ENCODE measurements around the gene TBC1D10B. TPM values are rescaled to one million over a fixed set of nuclear protein-coding genes. Genes with fewer than 3 reads are reported as not detected.

The TBC1D10B gene
- total RNA-seq, 1 experiment from 2014 or later = 31.2 TPM

DNA sequence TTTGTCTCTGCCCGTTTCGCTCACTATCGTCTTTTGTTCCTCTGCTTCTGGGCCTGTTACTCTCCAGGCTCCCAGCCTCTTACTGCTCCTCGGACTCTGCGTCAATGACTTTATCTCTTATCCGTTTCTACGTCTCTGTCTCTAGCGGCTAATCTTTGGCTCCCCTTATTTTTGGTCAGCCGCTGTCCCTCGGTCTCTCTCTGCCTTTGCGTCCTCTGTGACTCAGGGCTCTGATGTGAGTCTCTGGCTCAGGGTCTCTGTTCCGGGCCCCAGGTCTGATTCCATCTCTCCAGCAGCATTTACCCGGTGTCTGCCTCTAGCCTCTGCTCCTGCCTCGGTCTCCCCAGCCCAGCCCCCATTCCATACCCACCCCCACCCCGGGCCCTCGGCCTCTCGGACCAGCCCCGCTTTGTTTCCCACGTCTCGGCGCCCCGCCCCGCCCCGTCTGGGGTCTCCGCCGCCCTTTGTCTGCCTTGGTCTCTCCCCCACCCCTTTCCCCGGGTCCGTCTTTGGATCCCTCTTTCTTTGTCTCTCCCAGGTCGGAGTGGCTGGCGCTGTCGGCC lies 24.4 kb upstream of the TBC1D10B start:
- Histone ChIP-seq H3K4me2 (ENCODE audit: low read depth, low read length, poor library complexity, severe bottlenecking) (peak overlapping the region; percentile 92), H2AFZ (ENCODE audit: low read length) (peak overlapping the region; percentile 83; the same call in 1 of the 2 replicates), H3K9ac (ENCODE audit: low read length) (peak overlapping the region; percentile 98), H4K20me1 (ENCODE audit: insufficient read depth, low read depth, low read length) (peaks cover 4% of the 10 kb centered on the region; the same call in 1 of the 2 replicates), H3K4me1 (ENCODE audit: low read length) (peaks cover 20% of the 10 kb centered on the region), H3K36me3 (ENCODE audit: insufficient read depth, low read length) (peaks cover 6% of the 10 kb centered on the region), H3K27ac (ENCODE audit: low read length) (no peak overlapping the region), H3K9me3 (ENCODE audit: low read length) (no peaks in the 10 kb centered on the region), H3K79me2 (ENCODE audit: low read length) (peaks cover 18% of the 10 kb centered on the region), H3K9me2 (replicated peaks; ENCODE audit: insufficient read depth, low read length) (no peaks in the 10 kb centered on the region), H3K4me3 (ENCODE audit: low read length) (peak overlapping the region; percentile 79), H3K27me3 (ENCODE audit: low read length) (no peaks in the 10 kb centered on the region)
- no peak for DNase-seq

DNA sequence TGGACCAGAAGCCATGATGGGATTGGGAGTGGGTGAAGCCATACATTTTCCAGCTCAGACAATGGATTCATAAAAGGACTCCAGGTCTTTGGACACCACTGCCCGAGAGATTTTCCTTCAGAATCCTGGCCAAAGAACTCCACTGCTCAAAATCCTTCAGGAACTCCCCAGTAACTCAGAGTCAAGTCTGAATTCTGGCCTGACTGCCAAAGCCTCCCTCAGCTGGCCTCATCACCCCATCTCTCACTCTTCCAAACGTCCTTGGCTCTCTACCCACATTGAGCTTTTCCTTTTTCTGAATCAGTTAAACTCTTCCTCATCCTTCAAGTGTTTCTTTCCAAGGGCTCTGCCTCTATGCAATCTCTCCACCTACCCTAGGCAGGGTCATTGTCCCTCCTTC lies 13.2 kb upstream of the TBC1D10B start:
- Histone ChIP-seq H3K9ac (ENCODE audit: low read length) (no peak overlapping the region), H3K79me2 (ENCODE audit: low read length) (peaks cover 22% of the 10 kb centered on the region), H3K4me1 (ENCODE audit: low read length) (peaks cover 39% of the 10 kb centered on the region), H3K9me2 (replicated peaks; ENCODE audit: insufficient read depth, low read length) (no peaks in the 10 kb centered on the region), H2AFZ (ENCODE audit: low read length) (no peak overlapping the region), H3K27ac (ENCODE audit: low read length) (no peak overlapping the region), H3K4me3 (ENCODE audit: low read length) (no peak overlapping the region), H3K27me3 (ENCODE audit: low read length) (no peaks in the 10 kb centered on the region), H3K9me3 (ENCODE audit: low read length) (no peaks in the 10 kb centered on the region), H4K20me1 (ENCODE audit: insufficient read depth, low read depth, low read length) (0 out of 2 replicates have a peak, but pooled peaks cover 4% of the 10 kb centered on the region), H3K4me2 (ENCODE audit: low read depth, low read length, poor library complexity, severe bottlenecking) (no peak overlapping the region), H3K36me3 (ENCODE audit: insufficient read depth, low read length) (no peaks in the 10 kb centered on the region)
- DNase-seq = peak; percentile 35

DNA sequence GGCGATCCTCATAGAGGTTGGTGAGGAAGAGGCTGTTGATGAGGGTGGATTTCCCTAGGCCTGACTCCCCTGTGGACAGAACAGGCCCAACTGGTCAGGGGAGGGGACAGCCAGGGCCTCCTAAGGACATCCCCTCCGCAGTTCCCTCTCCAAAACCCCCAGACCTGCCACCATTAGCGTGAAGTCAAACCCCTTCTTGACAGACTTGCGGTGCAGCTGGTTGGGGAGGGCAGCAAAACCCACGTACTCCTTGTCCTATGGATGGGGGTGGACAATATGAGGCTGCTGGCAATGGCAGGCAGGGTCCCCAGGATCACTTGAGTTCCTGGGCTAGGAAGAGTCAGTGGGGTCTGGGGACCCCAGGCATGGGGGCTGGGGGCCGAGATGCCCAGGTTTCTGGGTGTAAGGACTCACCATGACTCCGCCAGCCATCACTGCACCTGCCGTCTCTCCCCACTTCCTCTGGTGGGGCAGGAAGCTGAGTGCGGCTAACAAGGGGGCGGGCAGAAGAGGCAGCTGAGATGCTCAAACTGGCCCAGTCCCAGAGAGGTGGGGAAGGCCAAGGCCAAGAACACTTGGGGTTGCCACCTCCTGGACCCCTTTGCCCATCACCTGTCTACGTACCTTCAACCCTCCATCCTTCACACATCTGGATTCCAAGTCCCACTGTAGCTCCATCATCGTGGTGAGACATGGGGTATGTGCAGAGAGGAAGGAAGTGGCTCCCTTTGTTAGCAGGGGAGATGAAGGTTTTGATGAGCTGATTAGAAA lies 12.0 kb upstream of the TBC1D10B start, which contains the start of gene SEPTIN1:
Gene SEPTIN1, minus strand, starts transcription at position 451 of the 771 bp plus-strand sequence. Its CDS starts 19 bp downstream, at position 432.
- H3K4me2 ChIP-seq (ENCODE audit: low read depth, low read length, poor library complexity, severe bottlenecking) = peak within 1 kb of the TSS; percentile 72
- peak; percentile 81 for DNase-seq
- peak within 1 kb of the TSS; percentile 77 for H3K4me3 ChIP-seq (ENCODE audit: low read length)
- no peaks in the 10 kb centered on the region for H3K36me3 ChIP-seq (ENCODE audit: insufficient read depth, low read length)
- H3K4me1 ChIP-seq (ENCODE audit: low read length) = peaks cover 49% of the 10 kb centered on the region
- H2AFZ ChIP-seq (ENCODE audit: low read length) = peak within 1 kb of the TSS; percentile 76
- H3K9me2 ChIP-seq (replicated peaks; ENCODE audit: insufficient read depth, low read length) = no peaks in the 10 kb centered on the region
- no peaks in the 10 kb centered on the region for H3K27me3 ChIP-seq (ENCODE audit: low read length)
- H3K9me3 ChIP-seq (ENCODE audit: low read length) = no peaks in the 10 kb centered on the region
- H3K9ac ChIP-seq (ENCODE audit: low read length) = peak within 1 kb of the TSS; percentile 80
- H3K79me2 ChIP-seq (ENCODE audit: low read length) = peaks cover 22% of the 10 kb centered on the region
- 0 out of 2 replicates have a peak, but pooled peaks cover 4% of the 10 kb centered on the region for H4K20me1 ChIP-seq (ENCODE audit: insufficient read depth, low read depth, low read length)
- H3K27ac ChIP-seq (ENCODE audit: low read length) = peak within 1 kb of the TSS; percentile 65

DNA sequence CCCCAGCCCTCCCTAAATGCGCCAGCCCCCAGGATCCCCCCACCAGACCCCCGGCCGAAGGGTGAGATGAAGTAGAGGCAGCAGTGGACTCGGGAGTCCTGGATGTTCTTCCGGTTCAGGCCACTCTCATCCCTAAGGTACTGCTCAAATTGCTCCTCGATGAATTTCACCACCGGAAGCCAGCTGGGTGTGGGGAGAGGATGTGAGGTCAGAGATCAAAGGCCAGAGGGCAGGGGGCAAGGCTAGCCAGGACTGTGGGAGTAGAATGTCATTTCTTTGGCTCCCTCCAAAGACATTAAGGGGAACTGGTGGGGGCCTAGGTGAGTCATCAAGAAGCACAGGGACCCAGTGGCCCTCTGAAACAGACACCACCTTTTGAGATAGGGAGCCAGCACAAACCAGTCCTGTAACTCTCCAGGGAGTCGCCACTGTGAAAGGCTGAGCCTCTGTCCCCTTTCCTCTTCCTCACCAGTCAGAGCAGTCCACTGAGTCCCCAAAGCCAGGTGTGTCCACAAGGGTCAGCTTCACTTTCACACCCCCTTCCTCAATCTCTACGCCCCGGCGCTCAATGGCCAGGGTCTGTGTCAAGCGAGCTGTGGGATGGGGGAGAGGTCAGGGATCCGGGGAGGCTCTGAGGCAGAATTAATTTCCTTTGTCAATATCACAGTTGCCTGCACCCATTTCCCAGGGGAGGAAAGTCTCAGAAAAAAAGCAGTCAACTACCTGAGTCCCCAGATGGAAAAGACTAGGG lies 11.2 kb upstream of the TBC1D10B start:
- peak; percentile 64 for DNase-seq
- H3K4me1 ChIP-seq (ENCODE audit: low read length) = peaks cover 57% of the 10 kb centered on the region
- H3K27ac ChIP-seq (ENCODE audit: low read length) = peak overlapping the region; percentile 65
- no peaks in the 10 kb centered on the region for H3K9me2 ChIP-seq (replicated peaks; ENCODE audit: insufficient read depth, low read length)
- H3K36me3 ChIP-seq (ENCODE audit: insufficient read depth, low read length) = no peaks in the 10 kb centered on the region
- H3K4me3 ChIP-seq (ENCODE audit: low read length) = peak overlapping the region; percentile 77
- H3K27me3 ChIP-seq (ENCODE audit: low read length) = no peaks in the 10 kb centered on the region
- H3K79me2 ChIP-seq (ENCODE audit: low read length) = peaks cover 22% of the 10 kb centered on the region
- H2AFZ ChIP-seq (ENCODE audit: low read length) = no peak overlapping the region
- H3K9me3 ChIP-seq (ENCODE audit: low read length) = no peaks in the 10 kb centered on the region
- peak overlapping the region; percentile 80 for H3K9ac ChIP-seq (ENCODE audit: low read length)
- H4K20me1 ChIP-seq (ENCODE audit: insufficient read depth, low read depth, low read length) = 0 out of 2 replicates have a peak, but pooled peaks cover 4% of the 10 kb centered on the region
- peak overlapping the region; percentile 72 for H3K4me2 ChIP-seq (ENCODE audit: low read depth, low read length, poor library complexity, severe bottlenecking)

DNA sequence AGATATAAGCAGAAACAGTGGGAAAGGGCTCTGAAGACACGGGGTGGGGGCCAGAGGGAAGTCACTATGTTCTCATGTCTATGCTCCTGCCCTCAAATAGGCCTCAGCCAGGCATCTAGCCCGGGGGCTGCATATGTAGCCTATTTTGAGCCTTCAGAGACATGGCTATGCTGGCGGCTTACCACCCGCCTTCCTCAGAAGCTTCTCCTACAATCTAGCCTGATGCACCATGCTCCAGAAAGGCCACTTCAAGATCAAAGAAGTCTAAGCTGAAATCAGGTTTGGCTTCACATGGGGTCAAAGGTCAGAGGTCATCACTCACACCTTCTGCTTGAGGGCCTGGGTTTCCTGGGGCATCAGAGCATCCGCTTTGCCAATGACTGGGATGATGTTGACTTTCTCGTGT lies 10.5 kb upstream of the TBC1D10B start:
- 0 out of 2 replicates have a peak, but pooled peaks cover 4% of the 10 kb centered on the region for H4K20me1 ChIP-seq (ENCODE audit: insufficient read depth, low read depth, low read length)
- H3K79me2 ChIP-seq (ENCODE audit: low read length) = peaks cover 22% of the 10 kb centered on the region
- peaks cover 57% of the 10 kb centered on the region for H3K4me1 ChIP-seq (ENCODE audit: low read length)
- peak overlapping the region; percentile 80 for H3K9ac ChIP-seq (ENCODE audit: low read length)
- H3K27ac ChIP-seq (ENCODE audit: low read length) = peak overlapping the region; percentile 65; the same call in 1 of the 2 replicates
- H2AFZ ChIP-seq (ENCODE audit: low read length) = no peak overlapping the region
- peak overlapping the region; percentile 72 for H3K4me2 ChIP-seq (ENCODE audit: low read depth, low read length, poor library complexity, severe bottlenecking)
- H3K9me2 ChIP-seq (replicated peaks; ENCODE audit: insufficient read depth, low read length) = no peaks in the 10 kb centered on the region
- H3K9me3 ChIP-seq (ENCODE audit: low read length) = no peaks in the 10 kb centered on the region
- H3K27me3 ChIP-seq (ENCODE audit: low read length) = no peaks in the 10 kb centered on the region
- no peaks in the 10 kb centered on the region for H3K36me3 ChIP-seq (ENCODE audit: insufficient read depth, low read length)
- peak; percentile 47 for DNase-seq
- H3K4me3 ChIP-seq (ENCODE audit: low read length) = peak overlapping the region; percentile 77; the same call in 1 of the 2 replicates

DNA sequence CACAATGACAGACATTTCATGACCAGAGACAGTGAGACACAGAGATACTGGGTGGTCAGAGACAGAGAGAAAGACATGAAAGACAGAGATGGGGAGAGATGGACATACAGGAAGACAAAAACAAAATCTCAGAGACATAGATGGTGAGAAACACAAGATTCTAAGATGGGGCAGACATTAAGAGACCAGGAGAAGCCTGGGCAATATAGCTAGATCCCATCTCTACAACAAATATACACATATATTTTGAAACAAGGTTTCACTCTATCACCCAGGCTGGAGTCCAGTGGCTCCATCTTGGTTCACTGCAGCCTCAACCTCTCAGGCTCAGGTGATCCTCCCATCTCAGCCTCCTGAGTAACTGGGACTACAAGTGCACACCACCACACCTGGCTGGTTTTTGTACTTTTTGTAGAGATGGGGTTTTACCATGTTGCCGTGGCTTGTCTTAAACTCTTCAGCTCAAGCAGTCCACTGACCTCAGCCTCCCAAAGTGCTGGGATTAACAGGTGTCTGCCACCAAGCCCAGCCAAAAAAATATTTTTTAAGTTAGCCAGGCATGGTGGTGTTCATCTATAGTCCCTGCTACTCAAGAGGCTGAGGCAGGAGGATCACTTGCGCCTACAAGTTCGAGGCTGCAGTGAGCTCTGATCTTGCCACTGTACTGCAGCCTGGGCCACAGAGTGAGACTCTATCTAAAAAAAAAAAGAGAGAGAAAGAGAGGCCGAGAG lies 9.9 kb upstream of the TBC1D10B start:
- peak overlapping the region; percentile 77; the same call in 1 of the 2 replicates for H3K4me3 ChIP-seq (ENCODE audit: low read length)
- H3K4me2 ChIP-seq (ENCODE audit: low read depth, low read length, poor library complexity, severe bottlenecking) = peak overlapping the region; percentile 100

DNA sequence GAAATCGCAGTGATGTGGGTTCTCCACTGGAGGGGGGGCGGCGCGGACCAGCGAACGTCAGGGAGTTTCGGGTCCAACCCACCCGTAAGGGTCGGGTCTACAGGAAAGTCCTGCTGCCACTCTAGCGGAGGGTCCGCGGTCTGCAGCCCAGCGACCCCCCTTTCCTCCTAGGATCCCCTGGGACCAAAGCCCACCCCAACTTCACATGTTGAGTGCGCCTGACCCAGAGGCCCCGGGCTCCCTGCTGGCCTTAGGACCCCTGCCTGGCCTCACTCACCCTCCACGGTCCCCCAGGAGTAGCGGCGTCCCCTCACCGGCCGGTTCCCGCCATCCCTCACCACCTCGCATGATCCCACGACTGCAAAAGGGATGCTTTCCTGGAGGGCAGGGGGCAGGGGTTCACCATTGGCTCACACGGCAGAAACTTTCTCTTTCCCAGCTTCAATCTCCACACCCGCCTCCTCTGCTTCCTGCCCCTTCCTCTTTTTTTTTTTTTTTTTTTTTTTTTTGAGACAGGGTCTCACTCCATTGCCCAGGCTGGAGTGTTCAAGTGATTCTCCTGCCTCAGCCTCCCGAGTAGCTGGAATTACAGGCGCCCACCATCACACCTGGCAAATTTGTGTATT lies 9.0 kb upstream of the TBC1D10B start:
- no peak overlapping the region for H2AFZ ChIP-seq (ENCODE audit: low read length)
- no peaks in the 10 kb centered on the region for H3K9me3 ChIP-seq (ENCODE audit: low read length)
- peak overlapping the region; percentile 97 for H3K9ac ChIP-seq (ENCODE audit: low read length)
- peaks cover 22% of the 10 kb centered on the region for H3K79me2 ChIP-seq (ENCODE audit: low read length)
- DNase-seq = peak; percentile 41
- H3K36me3 ChIP-seq (ENCODE audit: insufficient read depth, low read length) = no peaks in the 10 kb centered on the region
- peak overlapping the region; percentile 99 for H3K27ac ChIP-seq (ENCODE audit: low read length)
- 0 out of 2 replicates have a peak, but pooled peaks cover 4% of the 10 kb centered on the region for H4K20me1 ChIP-seq (ENCODE audit: insufficient read depth, low read depth, low read length)
- no peaks in the 10 kb centered on the region for H3K9me2 ChIP-seq (replicated peaks; ENCODE audit: insufficient read depth, low read length)
- H3K4me3 ChIP-seq (ENCODE audit: low read length) = peak overlapping the region; percentile 77
- H3K4me1 ChIP-seq (ENCODE audit: low read length) = peaks cover 57% of the 10 kb centered on the region
- peak overlapping the region; percentile 100 for H3K4me2 ChIP-seq (ENCODE audit: low read depth, low read length, poor library complexity, severe bottlenecking)
- H3K27me3 ChIP-seq (ENCODE audit: low read length) = no peaks in the 10 kb centered on the region

More for the DNA sequence above, 9.9 kb upstream of the TBC1D10B start:
- DNase-seq = no peak
- peaks cover 57% of the 10 kb centered on the region for H3K4me1 ChIP-seq (ENCODE audit: low read length)
- H2AFZ ChIP-seq (ENCODE audit: low read length) = no peak overlapping the region
- H4K20me1 ChIP-seq (ENCODE audit: insufficient read depth, low read depth, low read length) = 0 out of 2 replicates have a peak, but pooled peaks cover 4% of the 10 kb centered on the region
- H3K36me3 ChIP-seq (ENCODE audit: insufficient read depth, low read length) = no peaks in the 10 kb centered on the region
- H3K9ac ChIP-seq (ENCODE audit: low read length) = peak overlapping the region; percentile 97
- H3K27me3 ChIP-seq (ENCODE audit: low read length) = no peaks in the 10 kb centered on the region
- H3K27ac ChIP-seq (ENCODE audit: low read length) = peak overlapping the region; percentile 99
- peaks cover 22% of the 10 kb centered on the region for H3K79me2 ChIP-seq (ENCODE audit: low read length)
- H3K9me2 ChIP-seq (replicated peaks; ENCODE audit: insufficient read depth, low read length) = no peaks in the 10 kb centered on the region
- H3K9me3 ChIP-seq (ENCODE audit: low read length) = no peaks in the 10 kb centered on the region

Measured in Karpas-422 (cell line).